H1 (cell line): Measurements from ENCODE around the gene ZBTB16. TPM values are rescaled to one million over a fixed set of nuclear protein-coding genes. Genes with fewer than 3 reads are reported as not detected.

Source experiments
- CTCF ChIA-PET: fragments of 300-600 bp; sonication (Branson Sonifier 250); formaldehyde crosslinking; loops from one replicate; lab custom pipeline; 2021; ENCODE audit not compliant: partially characterized antibody; lab: Charles Lee
- POLR2A ChIA-PET: fragments of 300-600 bp; sonication (Branson Sonifier 250); formaldehyde crosslinking; loops from one replicate; lab custom pipeline; 2021; ENCODE audit warnings: inconsistent platforms; ENCODE audit not compliant: partially characterized antibody; lab: Charles Lee
- DNase-seq, 2 experiments: peaks; one replicate each; pipeline versions ENCODE4 v3.0.0 to v3.0.0-alpha.2; 2010 to 2022; ENCODE audit warnings: low spot score in 2 of 2, low read depth in 1 of 2, mixed read lengths in 1 of 2
- FAIRE-seq: peaks from 2 replicates; lab custom pipeline; 2011; peaks lifted over from hg19 to GRCh38; lab: Jason Lieb, UNC
- H2AFZ ChIP-seq: 2 replicates; pipeline ENCODE4 v1.8.1; 2012; ENCODE audit warnings: low read length, inconsistent platforms
- H2AK5ac ChIP-seq: 2 replicates; pipeline ENCODE4 v1.6.1; 2013; ENCODE audit warnings: low read depth, low read length
- H2BK120ac ChIP-seq: replicated peaks from 2 replicates; pipeline ENCODE3; 2013; ENCODE audit warnings: low read depth, low read length, inconsistent platforms
- H2BK12ac ChIP-seq: 2 replicates; pipeline ENCODE4 v1.6.1; 2013; ENCODE audit warnings: low read depth, low read length
- H2BK15ac ChIP-seq: 2 replicates; pipeline ENCODE4 v1.6.1; 2013; ENCODE audit warnings: low read length
- H2BK20ac ChIP-seq: 2 replicates; pipeline ENCODE4 v1.6.1; 2013; ENCODE audit warnings: low read length
- H2BK5ac ChIP-seq: 2 replicates; pipeline ENCODE4 v1.6.1; 2013; ENCODE audit warnings: low read depth, low read length
- H3K14ac ChIP-seq: 2 replicates; pipeline ENCODE4 v1.6.1; 2013; ENCODE audit warnings: inconsistent platforms; ENCODE audit not compliant: insufficient read length
- H3K18ac ChIP-seq: 2 replicates; pipeline ENCODE4 v1.6.1; 2013; ENCODE audit warnings: low read length; ENCODE audit errors: extremely low read depth
- H3K23ac ChIP-seq: 2 replicates; pipeline ENCODE4 v1.6.1; 2013; ENCODE audit warnings: inconsistent platforms; ENCODE audit not compliant: insufficient read length
- H3K23me2 ChIP-seq: 2 replicates; pipeline ENCODE4 v1.6.1; 2013; ENCODE audit warnings: low read depth, low read length
- H3K27ac ChIP-seq: 2 replicates; pipeline ENCODE4 v1.6.1; 2011; ENCODE audit warnings: low read depth, low read length, inconsistent platforms
- H3K27me3 ChIP-seq, 4 experiments: replicated peaks in 1 of 4; 1 replicate in 1 of 4; 2 replicates in 3 of 4; pipeline versions ENCODE4 v1.6.1 to v1.8.1; 2011 to 2013; ENCODE audit warnings: low read length in 3 of 4, mild to moderate bottlenecking in 3 of 4, inconsistent platforms in 2 of 4, mixed read lengths in 2 of 4, moderate library complexity in 1 of 4; ENCODE audit not compliant: control insufficient read depth in 3 of 4, insufficient read depth in 3 of 4; ENCODE audit errors: extremely low read depth in 1 of 4
- H3K36me3 ChIP-seq, 4 experiments: 2 replicates each; pipeline versions ENCODE4 v1.6.1 to v1.8.1; 2011 to 2013; ENCODE audit warnings: mild to moderate bottlenecking in 4 of 4, low read length in 3 of 4, moderate library complexity in 2 of 4, control low read depth in 1 of 4, inconsistent platforms in 1 of 4; ENCODE audit not compliant: insufficient read depth in 4 of 4, control insufficient read depth in 2 of 4
- H3K4ac ChIP-seq: replicated peaks from 2 replicates; pipeline ENCODE3; 2013; ENCODE audit warnings: low read length, low read depth, mixed read lengths, inconsistent platforms; ENCODE audit not compliant: insufficient read length
- H3K4me1 ChIP-seq, 4 experiments: replicated peaks in 1 of 4; 1 replicate in 1 of 4; 2 replicates in 3 of 4; pipeline versions ENCODE4 v1.6.1 to v1.8.1; 2011 to 2013; ENCODE audit warnings: low read length in 3 of 4, inconsistent platforms in 2 of 4, mixed read lengths in 1 of 4; ENCODE audit not compliant: insufficient read depth in 4 of 4, control insufficient read depth in 3 of 4
- H3K4me2 ChIP-seq, 2 experiments: 2 replicates each; pipeline versions ENCODE4 v1.6.1 to v1.8.1; 2011 to 2013; ENCODE audit warnings: low read depth in 2 of 2, low read length in 2 of 2, control low read depth in 1 of 2, inconsistent platforms in 1 of 2, mild to moderate bottlenecking in 1 of 2; ENCODE audit not compliant: insufficient read depth in 1 of 2
- H3K4me3 ChIP-seq, 4 experiments: fragments of 200-600, 300-600 bp in 1 of 4; sonication (generic), shearing (Covaris generic), sonication (Bioruptor Twin) in 1 of 4; 2 replicates each; pipeline versions ENCODE4 v1.5.1 to v1.8.1; 2011 to 2016; ENCODE audit warnings: low read length in 4 of 4, low read depth in 3 of 4, control low read depth in 2 of 4, inconsistent platforms in 2 of 4, mild to moderate bottlenecking in 2 of 4, mixed read lengths in 1 of 4, moderate library complexity in 1 of 4; ENCODE audit not compliant: insufficient read depth in 2 of 4; ENCODE audit errors: extremely low read depth in 1 of 4
- H3K56ac ChIP-seq: replicated peaks from 2 replicates; pipeline ENCODE3; 2013; ENCODE audit warnings: low read depth, mild to moderate bottlenecking, mixed read lengths, low read length, inconsistent platforms; ENCODE audit not compliant: insufficient read length
- H3K79me1 ChIP-seq: 2 replicates; pipeline ENCODE4 v1.6.1; 2013; ENCODE audit warnings: low read depth, low read length, control low read depth
- H3K79me2 ChIP-seq, 2 experiments: 2 replicates each; pipeline versions ENCODE4 v1.6.1 to v1.8.1; 2012 to 2013; ENCODE audit warnings: low read length in 2 of 2, mild to moderate bottlenecking in 2 of 2, inconsistent platforms in 1 of 2; ENCODE audit not compliant: insufficient read depth in 2 of 2, control insufficient read depth in 1 of 2
- H3K9ac ChIP-seq, 4 experiments: replicated peaks in 1 of 4; 1 replicate in 1 of 4; 2 replicates in 3 of 4; pipeline versions ENCODE4 v1.6.1 to v1.8.1; 2011 to 2013; ENCODE audit warnings: low read depth in 3 of 4, low read length in 3 of 4, control low read depth in 2 of 4, mild to moderate bottlenecking in 2 of 4, moderate library complexity in 2 of 4, inconsistent platforms in 1 of 4; ENCODE audit errors: extremely low read depth in 1 of 4
- H3K9me3 ChIP-seq, 2 experiments: 2 replicates each; pipeline versions ENCODE4 v1.6.1 to v1.8.1; 2012 to 2013; ENCODE audit warnings: mild to moderate bottlenecking in 2 of 2, moderate library complexity in 2 of 2, control low read depth in 1 of 2, inconsistent platforms in 1 of 2, low read depth in 1 of 2, low read length in 1 of 2, mixed read lengths in 1 of 2; ENCODE audit not compliant: insufficient read depth in 2 of 2
- H4K20me1 ChIP-seq, 2 experiments: replicated peaks in 1 of 2; 2 replicates each; pipeline versions ENCODE3 to v1.8.1; 2011 to 2013; ENCODE audit warnings: inconsistent platforms in 2 of 2, low read length in 2 of 2, mild to moderate bottlenecking in 1 of 2; ENCODE audit not compliant: insufficient read depth in 2 of 2, control insufficient read depth in 1 of 2
- H4K5ac ChIP-seq: 2 replicates; pipeline ENCODE4 v1.6.1; 2013; ENCODE audit warnings: low read length, low read depth, mixed read lengths, inconsistent platforms; ENCODE audit not compliant: insufficient read length
- H4K8ac ChIP-seq: 2 replicates; pipeline ENCODE4 v1.8.0; 2013; ENCODE audit warnings: mild to moderate bottlenecking, moderate library complexity, low read length, inconsistent platforms; ENCODE audit not compliant: insufficient read depth; ENCODE audit errors: extremely low read depth
- H4K91ac ChIP-seq: replicated peaks from 2 replicates; pipeline ENCODE3; 2013; ENCODE audit warnings: low read length, mixed read lengths, inconsistent platforms; ENCODE audit not compliant: insufficient read length
- CEBPB ChIP-seq: IDR thresholded peaks from 2 replicates; pipeline ENCODE4 v1.6.1; 2012; ENCODE audit warnings: low read depth, low read length
- GABPA ChIP-seq: IDR thresholded peaks from 2 replicates; pipeline ENCODE4 v1.6.1; 2011; ENCODE audit warnings: mild to moderate bottlenecking, low read length, moderate library complexity, borderline replicate concordance; ENCODE audit not compliant: insufficient read depth
- HDAC2 ChIP-seq, 2 experiments: fragments of 300-600 bp in 1 of 2; sonication (generic) in 1 of 2; IDR thresholded peaks; 2 replicates each; pipeline ENCODE4 v1.6.1; 2011 to 2012; ENCODE audit warnings: low read depth in 2 of 2, low read length in 2 of 2, mild to moderate bottlenecking in 2 of 2, moderate library complexity in 2 of 2, borderline replicate concordance in 1 of 2, inconsistent platforms in 1 of 2
- HDAC6 ChIP-seq: IDR thresholded peaks from one replicate; pipeline ENCODE4 v1.7.1; 2012; ENCODE audit warnings: low read depth, mild to moderate bottlenecking, inconsistent platforms, low read length, moderate library complexity
- JUN ChIP-seq: IDR thresholded peaks from 2 replicates; pipeline ENCODE4 v1.6.1; 2011; ENCODE audit warnings: low read depth, mild to moderate bottlenecking, improper control_type of control experiment, low read length
- KDM1A ChIP-seq: fragments of 200-600, 300-600 bp; sonication (generic); IDR thresholded peaks from 2 replicates; pipeline ENCODE4 v1.7.1; 2016; ENCODE audit warnings: mild to moderate bottlenecking, low read length, borderline replicate concordance
- NANOG ChIP-seq: IDR thresholded peaks from 2 replicates; pipeline ENCODE4 v1.6.1; 2011; ENCODE audit warnings: low read length, low read depth, mild to moderate bottlenecking, inconsistent platforms; ENCODE audit not compliant: insufficient read depth, poor library complexity, severe bottlenecking
- RXRA ChIP-seq: IDR thresholded peaks from 2 replicates; pipeline ENCODE4 v1.6.1; 2011; ENCODE audit warnings: low read depth, mild to moderate bottlenecking, low read length, moderate library complexity; ENCODE audit not compliant: insufficient read depth
- SP1 ChIP-seq: IDR thresholded peaks from 2 replicates; pipeline ENCODE4 v1.6.1; 2011; ENCODE audit warnings: low read depth, low read length
- TAF1 ChIP-seq: IDR thresholded peaks from 2 replicates; pipeline ENCODE4 v1.6.1; 2011; ENCODE audit warnings: mild to moderate bottlenecking, low read depth, low read length
- TBP ChIP-seq: IDR thresholded peaks from 2 replicates; pipeline ENCODE4 v1.6.1; 2011; ENCODE audit warnings: low read depth, low read length, improper control_type of control experiment
- TCF12 ChIP-seq: IDR thresholded peaks from 2 replicates; pipeline ENCODE4 v1.6.1; 2011; ENCODE audit warnings: low read depth, mild to moderate bottlenecking, low read length
- ZNF274 ChIP-seq: IDR thresholded peaks from 2 replicates; pipeline ENCODE4 v1.7.0; 2012; ENCODE audit warnings: low read length, borderline replicate concordance; ENCODE audit errors: extremely low read depth
- WGBS, 2 experiments: shearing (Covaris generic) in 1 of 2; methylation state at CpG; one replicate each; pipeline versions ENCODE4 v1.1.6 to v1.1.7; 2013 to 2015; ENCODE audit warnings: low lambda C conversion rate in 2 of 2, mixed read lengths in 2 of 2, inconsistent platforms in 1 of 2, low coverage in 1 of 2, missing lambda C conversion rate in 1 of 2; ENCODE audit not compliant: insufficient replicate concordance in 2 of 2, insufficient coverage in 1 of 2, insufficient read length in 1 of 2; ENCODE audit errors: extremely low coverage in 1 of 2, missing lambda C conversion rate in 1 of 2; 5-methylcytosine and 5-hydroxymethylcytosine counted together
- polyA plus RNA-seq, 7 experiments: library from polyadenylated mRNA; depleted of rRNA in 3 of 7; stranded (reverse) in 5 of 7; unstranded in 2 of 7; fragments of >200 nt in 5 of 7; fragments of 200-250 nt in 2 of 7; gene quantifications; 1 replicate in 5 of 7; 2 replicates in 1 of 7; 4 replicates in 1 of 7; pipeline versions ENCODE4 v1.2.1 to v1.2.3, GENCODE V29; 2011 to 2013; ENCODE audit warnings: missing spikeins in 2 of 7, mixed read lengths in 2 of 7
- total RNA-seq: library from RNA; stranded (reverse); fragmentation: NEBNext Ultra II Directional; extraction: Animal tissue kit (Norgen Biotek cat#: 25700); gene quantifications from 2 replicates; pipeline ENCODE4 v1.2.1, GENCODE V29; 2021

ZBTB16 gene
- total and polyA plus RNA-seq, 2 of the 8 experiments (the other 6 are each of a cell fraction or from before 2014, with no cell fraction given): 0.12 to 0.61 TPM

- Histone ChIP-seq H3K23ac (no peak overlapping the region), H2BK5ac (no peak overlapping the region), H2BK15ac (no peak overlapping the region), H4K5ac (no peak overlapping the region), H3K56ac (no peak overlapping the region), H3K14ac (no peak overlapping the region), H3K36me3 (no peaks in the 10 kb centered on the region), H2BK20ac (no peak overlapping the region), H2AFZ (no peak overlapping the region), H4K20me1 (no peaks in the 10 kb centered on the region), H2AK5ac (no peak overlapping the region), H3K23me2 (no peaks in the 10 kb centered on the region), H3K79me2 (no peaks in the 10 kb centered on the region), H3K4ac (no peak overlapping the region), H3K18ac (no peak overlapping the region), H3K9me3 (no peaks in the 10 kb centered on the region), H3K4me3 (no peak overlapping the region), H3K79me1 (no peaks in the 10 kb centered on the region), H4K91ac (no peak overlapping the region), H3K27me3 (no peaks in the 10 kb centered on the region), H3K4me2 (no peak overlapping the region), H3K4me1 (peaks cover 0 to 2% (median 0%) of the 10 kb centered on the region in 4 experiments; a peak in 2 of 7 replicates), H2BK12ac (no peak overlapping the region), H2BK120ac (no peak overlapping the region), H3K27ac (no peak overlapping the region), H4K8ac (no peak overlapping the region), H3K9ac (no peak overlapping the region)
- CTCF ChIA-PET: interaction anchor here (0.6 to 2.6 kb wide), 8 partner anchors 11 to 205 kb away, joined by 3 to 10 read pairs (median 3); no protein-coding TSS in a partner anchor
- 90% methylated on average over 11 of the region's 11 CpGs; no CpG with 5 or more reads in 1 of the 2 experiments for WGBS, 2 experiments
- POLR2A ChIA-PET: no interaction called here
- FAIRE-seq (no peak), DNase-seq (no peak)
- TF ChIP-seq CEBPB (no peak), ZNF274 (no peak), TAF1 (no peak), GABPA (no peak), SP1 (no peak), TCF12 (no peak), HDAC2 (IDR thresholded peaks at IDR 0.05; ENCODE audit: borderline replicate concordance in 1 of 2, low read depth in 2 of 2, low read length in 2 of 2) (no peak), KDM1A (no peak), JUN (no peak), NANOG (no peak), TBP (no peak), RXRA (no peak), HDAC6 (no peak)
Observed at GRCh38 chr11:114167771-114168448, 108.4 kb downstream of the ZBTB16 start.
